ENCODE results near the gene KCNJ6. TPM values are rescaled to one million over a fixed set of nuclear protein-coding genes. Genes with fewer than 3 reads are reported as not detected.
"Not testable (repeated sequence)": the region's sequence is repeated elsewhere in the genome, so short reads cannot be mapped to it uniquely, and the experiment has no call there.

KCNJ6 gene
- total RNA-seq, 1 donor from 2014 or later = 7.7 TPM

DNA sequence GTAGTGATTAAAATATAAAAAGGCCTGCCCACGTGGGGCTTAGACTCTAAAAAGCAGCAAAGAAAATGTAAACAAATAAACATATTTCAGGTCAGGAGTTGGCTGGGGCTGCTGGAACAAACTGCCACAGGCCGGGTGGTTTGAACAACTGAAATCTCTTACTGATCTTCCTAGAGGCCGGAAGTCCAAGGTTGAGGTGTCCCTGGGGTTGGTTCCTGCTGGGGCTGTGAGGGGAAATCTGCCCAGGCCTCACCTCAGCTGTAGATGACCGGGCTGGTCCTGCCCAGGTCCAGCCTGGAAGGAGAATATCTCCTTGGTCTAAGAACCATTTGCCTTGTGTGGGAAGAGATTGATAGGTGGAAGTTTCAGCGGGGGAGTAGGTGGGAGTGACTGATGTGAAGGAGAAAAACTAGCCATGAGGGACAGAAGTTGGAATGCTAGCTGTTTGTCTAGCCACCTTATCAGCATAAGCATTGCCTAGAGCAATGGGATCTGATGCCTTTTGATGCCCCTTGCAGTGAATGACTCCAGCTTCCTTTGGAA is 328.6 kb downstream of the KCNJ6 start:
- FAIRE-seq (no peak), DNase-seq (ENCODE audit: low spot score in 2 of 2) (no peak)

DNA sequence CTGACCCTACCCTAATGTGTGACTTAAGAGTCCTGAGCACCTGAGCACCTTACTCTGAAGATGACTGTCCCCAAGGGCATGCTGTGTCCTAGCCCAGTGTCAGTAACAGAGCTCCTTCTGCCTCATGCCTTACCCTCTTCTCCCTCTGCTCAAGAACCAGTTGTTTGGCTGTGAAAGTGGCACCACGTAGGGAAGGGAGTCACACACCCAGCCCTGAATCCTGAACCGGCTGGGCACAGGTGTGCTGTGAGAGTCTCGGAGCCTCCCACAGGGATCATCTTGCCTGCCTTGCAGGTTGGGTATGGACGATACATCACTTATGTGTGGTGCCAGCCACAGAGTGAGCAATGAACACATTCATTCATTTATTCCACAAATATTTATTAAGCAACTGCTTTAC is 329.1 kb downstream of the KCNJ6 start:
- DNase-seq (ENCODE audit: low spot score in 2 of 2) (no peak), FAIRE-seq (no peak)

DNA sequence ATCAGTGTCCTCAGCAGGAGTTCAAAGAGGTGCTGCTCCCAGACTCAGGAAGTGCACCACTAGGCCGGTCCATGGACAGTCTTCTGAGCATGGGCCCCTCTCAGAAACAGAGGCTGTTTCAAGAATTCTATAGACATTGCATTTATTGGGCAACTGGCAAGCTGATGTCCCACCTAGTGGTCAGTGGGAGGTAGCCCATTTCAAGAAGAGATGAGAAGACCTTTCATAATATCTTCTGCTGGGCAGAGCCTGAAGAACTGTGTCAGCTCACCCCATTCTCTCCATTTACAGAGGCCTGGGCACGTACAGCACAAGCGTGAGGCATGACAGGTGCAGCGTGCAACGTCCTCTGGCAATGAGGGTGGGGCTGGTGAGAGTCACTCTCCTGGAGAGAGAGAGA is 333.7 kb downstream of the KCNJ6 start:
- DNase-seq (ENCODE audit: low spot score in 2 of 2) = peak in 1 of 2 donors; percentile 30

DNA sequence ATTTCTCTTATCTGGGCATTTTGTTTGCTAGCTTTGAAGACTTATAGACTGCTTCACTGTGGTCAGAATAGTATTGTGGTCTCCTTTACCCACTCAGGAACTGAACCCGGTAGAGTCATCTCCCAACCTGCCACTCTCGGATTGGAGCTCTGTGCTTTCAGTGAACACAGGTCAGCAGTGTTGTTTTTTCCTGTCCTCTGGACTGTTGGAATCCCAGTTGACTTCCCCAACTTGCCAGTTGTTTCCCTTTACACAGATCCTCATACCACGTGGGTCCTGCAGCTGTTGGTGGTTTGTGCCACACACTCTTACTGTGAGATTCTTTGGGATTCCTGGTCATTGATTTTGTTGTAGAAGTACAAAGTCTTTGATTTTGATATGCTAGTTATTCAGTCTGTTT is 335.6 kb downstream of the KCNJ6 start:
- FAIRE-seq (no peak), DNase-seq (ENCODE audit: low spot score in 2 of 2) (no peak)

More for the DNA sequence above, 333.7 kb downstream of the KCNJ6 start:
- no peak for FAIRE-seq

DNA sequence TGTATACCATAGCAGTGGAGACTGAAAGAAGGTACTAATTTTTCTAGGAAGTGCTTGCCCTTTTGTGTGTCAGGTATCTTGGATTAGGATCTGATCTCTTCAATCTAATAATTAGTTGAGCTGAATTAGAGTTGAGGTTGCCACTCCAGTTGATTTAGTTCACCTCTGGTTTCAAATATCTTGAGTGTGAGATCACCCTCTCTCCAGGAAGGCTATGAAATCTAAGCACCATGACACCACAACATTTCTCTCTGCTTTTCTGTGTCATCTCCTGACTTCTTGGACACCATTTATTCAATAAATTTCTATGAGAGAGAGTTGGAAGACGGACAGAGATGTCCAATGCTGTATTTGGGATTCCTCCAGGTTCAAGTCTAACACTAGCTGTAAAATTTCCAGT is 336.9 kb downstream of the KCNJ6 start:
- DNase-seq (ENCODE audit: low spot score in 2 of 2) (no peak), FAIRE-seq (no peak)

DNA sequence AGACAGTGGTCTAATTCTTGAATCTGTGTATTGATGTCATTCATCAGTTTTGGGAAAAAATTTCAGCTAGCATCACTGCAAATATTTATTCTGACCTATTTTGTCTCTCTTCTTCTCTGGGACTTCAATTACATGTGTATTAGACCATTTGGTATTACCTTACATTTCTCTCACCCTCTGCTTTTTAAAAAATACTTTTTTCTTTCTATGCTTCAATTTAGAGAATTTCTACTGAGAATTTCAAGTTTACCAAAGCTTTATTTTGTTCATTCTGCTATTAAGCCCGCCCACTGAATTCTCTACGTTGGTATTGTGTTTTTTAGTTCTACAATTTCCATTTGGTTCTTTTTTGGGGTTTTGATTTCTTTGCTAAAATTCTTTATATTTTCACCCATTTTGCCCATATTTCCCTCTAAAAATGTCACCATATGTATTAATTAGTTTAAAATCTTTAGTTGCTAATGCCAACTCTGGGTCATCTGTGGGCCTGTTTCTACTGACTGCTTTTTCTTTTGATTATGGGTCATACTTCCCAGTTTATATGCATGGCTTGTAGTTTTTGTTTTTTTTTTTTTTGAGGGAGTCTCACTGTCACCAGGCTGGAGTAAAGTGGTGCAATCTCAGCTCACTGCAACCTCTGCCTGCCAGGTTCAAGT is 337.7 kb downstream of the KCNJ6 start:
- no peak for DNase-seq (ENCODE audit: low spot score in 2 of 2)
- no peak for FAIRE-seq

DNA sequence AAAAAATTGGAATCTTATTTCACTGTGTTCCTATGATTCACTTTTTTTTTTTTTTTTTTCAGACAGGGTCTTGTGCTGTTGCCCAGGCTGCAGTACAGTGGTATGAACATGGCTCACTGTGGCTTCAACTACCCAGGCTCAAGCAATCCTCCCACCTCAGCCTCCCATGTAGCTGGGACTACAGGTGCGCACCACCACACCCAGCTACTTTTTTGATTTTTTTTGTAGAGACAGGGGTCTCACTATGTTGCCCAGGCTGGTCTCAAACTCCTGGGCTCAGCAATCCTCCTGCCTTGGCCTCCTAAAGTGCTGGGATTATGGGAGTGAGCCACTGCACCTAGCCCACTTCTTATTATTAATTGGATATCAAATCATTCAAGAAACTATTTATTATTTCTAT is 339.3 kb downstream of the KCNJ6 start:
- not testable (repeated sequence) for DNase-seq (ENCODE audit: low spot score in 2 of 2); FAIRE-seq

DNA sequence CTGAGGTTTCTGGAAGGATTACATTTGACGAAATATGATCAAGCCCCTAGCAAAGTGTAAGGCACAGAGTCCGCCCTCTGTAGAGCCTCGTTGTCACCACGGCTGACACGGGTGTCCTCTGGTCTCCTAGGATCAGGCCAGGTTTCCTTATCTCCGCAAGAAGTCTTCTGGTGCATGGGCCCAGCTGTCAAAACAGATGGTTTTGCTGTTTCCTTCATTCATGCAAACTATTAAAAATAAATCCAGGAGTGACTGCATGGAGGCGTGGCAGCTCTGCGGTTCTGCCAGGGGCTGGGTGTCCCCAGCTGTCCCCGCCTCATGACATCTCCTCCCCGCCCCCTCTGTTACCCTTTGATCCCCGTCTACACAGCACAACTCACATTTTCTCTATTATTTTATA is 340.7 kb downstream of the KCNJ6 start:
- no peak for FAIRE-seq
- no peak for DNase-seq (ENCODE audit: low spot score in 2 of 2)

DNA sequence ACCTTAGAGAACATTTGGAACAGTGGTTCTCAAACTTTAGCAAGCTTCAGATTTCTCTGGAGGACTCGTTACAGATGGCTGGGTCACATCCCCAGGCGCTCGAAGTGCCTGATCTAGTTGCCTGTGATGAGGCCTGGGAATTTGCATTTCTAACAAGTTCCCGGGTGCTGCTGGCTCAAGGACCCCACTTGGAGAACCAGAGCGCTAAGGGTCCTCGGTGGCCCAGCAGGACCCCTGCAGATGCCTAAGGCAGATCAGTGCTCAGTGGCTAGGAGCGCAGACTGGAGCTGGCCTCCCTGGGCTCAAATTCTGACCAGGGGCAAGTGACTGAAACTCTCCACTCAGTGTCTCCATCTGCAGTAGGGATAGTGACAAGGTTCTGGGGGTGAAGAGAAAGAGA is 341.5 kb downstream of the KCNJ6 start:
- FAIRE-seq (no peak), DNase-seq (ENCODE audit: low spot score in 2 of 2) (no peak)

DNA sequence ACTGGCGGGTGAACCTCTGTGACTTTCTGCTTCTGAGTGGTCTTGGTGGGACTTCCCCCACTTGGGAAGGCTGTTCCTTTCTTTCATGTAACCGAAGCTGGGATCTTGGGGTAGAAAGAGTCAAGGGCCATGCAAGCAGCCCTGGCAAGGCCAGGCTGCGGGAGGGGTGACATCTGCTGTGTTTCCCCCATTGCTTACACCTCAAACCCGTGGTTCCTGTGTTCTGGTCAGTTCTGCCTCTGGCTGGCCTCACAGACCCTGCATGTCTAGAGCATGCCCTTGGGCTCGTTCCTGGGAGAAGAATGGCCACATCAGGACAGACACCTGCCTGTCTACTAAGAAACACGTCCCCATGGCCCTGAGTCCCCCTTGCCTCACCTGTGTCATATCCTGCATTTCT is 341.9 kb downstream of the KCNJ6 start:
- no peak for DNase-seq (ENCODE audit: low spot score in 2 of 2)

DNA sequence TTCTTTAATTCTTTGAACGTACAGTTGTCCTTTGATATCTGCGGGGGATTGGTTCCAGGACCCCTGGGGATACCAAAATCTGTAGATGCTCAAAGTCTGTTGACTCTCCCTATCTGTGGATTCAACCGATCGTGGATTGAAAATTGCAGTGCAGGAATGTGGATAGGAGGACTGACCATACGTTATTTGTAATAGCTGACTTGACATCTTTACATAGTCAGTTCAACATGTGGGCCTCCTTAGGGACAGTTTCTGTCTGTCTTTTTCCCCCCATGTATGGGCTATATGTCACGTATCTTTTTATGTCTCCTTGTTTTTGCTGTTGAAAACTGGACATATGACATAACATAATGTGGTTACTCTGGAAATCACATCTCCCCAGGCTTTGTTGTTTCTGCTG is 344.8 kb downstream of the KCNJ6 start:
- FAIRE-seq = no peak

More for the DNA sequence above, 341.9 kb downstream of the KCNJ6 start:
- no peak for FAIRE-seq

DNA sequence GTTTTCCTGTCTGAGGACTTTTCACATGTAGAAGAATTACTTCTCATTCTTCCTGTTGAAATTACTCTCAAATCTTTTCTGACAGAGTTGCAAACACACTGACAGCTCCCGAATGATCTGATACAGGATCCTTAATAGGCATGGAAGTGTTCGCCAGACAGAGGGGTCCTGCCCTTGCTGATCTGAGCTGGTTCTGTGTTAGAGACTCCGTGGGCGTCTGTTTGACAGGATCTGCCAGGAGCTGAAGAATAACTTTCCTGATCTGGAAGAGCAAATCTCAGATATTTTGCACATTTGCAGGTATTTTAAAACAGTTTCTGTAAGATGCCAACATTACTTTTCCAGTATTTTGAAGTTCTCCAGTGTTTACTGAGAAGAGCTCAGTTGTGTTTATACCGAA is 347.3 kb downstream of the KCNJ6 start:
- DNase-seq (ENCODE audit: low spot score in 2 of 2) = no peak
- no peak for FAIRE-seq

More for the DNA sequence above, 344.8 kb downstream of the KCNJ6 start:
- no peak for DNase-seq (ENCODE audit: low spot score in 2 of 2)

DNA sequence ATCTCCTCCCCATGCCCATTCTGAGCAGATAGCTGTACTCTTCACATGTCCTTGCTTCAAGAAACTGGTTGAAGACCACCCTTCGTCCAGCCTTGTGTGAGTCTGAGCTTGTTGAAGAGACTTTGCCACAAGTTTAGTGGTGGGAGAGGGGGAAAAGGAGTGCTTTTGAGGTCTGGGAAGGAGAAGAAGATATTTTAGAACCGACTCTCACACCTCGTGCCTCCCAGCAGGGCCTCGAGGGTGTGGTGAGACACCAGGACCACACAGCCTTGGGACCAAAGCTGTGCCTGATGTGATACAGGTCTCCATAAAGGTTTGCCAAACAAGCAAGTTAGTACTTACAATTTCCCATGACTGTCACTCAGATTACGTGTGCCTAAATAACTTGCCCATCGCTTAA is 347.8 kb downstream of the KCNJ6 start:
- FAIRE-seq = no peak
- no peak for DNase-seq (ENCODE audit: low spot score in 2 of 2)

DNA sequence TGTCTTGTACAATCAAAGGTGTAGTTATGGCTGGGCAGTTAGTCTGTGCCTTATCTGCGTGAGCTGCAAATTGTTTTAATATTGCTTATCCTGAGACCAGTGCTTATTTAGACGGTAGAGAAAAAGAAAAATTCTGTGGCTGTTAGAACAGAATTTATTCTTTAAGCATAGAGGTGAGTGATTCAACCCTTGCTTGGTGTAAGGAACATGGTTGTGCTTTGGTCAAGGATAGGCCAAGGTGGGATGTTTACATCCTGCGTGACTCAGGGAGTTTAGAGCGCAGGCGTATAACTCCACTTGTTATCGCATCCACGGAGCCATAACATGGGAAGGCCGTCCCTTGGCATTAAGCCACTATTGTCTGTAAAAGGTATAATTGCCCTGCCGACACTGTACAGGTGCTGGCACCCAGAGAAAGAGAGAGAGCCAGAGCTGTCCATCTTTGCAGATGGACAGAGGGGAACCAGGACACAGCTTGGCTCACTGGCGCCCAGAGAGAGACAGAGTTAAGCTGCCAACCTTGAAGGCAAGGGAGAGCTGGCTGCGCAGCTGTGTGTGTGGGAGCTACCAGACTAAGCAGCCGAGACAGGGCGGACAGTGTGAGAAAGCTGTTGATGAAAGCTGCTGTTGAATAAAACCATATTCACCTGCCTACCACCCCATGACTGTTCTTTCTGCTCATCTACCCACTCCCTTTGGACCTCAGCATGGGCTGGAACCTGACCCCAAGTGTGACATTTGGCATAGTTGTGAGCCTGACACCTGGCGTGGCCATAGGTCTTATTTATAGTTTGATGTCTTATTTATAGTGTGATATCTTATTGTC is 349.3 kb downstream of the KCNJ6 start:
- FAIRE-seq (no peak), DNase-seq (ENCODE audit: low spot score in 2 of 2) (no peak)

DNA sequence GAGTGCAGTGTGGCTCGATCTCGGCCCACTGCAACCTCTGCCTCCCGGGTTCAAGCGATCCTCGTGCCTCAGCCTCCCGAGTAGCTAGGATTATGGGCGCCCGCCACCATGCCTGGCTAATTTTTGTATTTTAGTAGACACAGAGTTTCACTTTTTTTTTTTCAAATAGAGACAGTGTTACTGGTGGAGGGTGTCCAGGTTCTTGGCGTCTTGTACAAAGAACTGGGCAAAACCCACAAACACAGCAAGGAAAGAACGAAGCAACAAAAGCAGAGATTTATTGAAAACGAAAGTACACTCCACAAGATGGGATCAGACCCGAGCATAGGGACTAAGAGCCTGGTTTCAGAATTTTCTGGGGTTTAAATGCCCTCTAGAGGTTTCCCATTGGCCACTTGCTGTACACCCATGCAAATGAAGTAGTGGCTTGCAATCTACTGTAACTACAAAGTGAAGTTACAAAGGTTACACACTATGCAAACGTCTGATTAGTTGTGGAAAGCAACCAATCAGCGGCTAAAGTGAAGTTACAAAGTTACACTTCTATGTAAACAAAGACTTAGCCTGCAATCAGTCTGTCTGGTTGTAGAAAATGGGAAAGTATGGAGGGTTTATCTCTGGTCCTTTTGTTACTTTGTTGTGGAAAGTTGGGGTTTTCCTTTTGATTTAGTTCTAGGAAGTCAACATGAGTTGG is 350.6 kb downstream of the KCNJ6 start:
- DNase-seq (ENCODE audit: low spot score in 2 of 2) (no peak), FAIRE-seq (no peak)

DNA sequence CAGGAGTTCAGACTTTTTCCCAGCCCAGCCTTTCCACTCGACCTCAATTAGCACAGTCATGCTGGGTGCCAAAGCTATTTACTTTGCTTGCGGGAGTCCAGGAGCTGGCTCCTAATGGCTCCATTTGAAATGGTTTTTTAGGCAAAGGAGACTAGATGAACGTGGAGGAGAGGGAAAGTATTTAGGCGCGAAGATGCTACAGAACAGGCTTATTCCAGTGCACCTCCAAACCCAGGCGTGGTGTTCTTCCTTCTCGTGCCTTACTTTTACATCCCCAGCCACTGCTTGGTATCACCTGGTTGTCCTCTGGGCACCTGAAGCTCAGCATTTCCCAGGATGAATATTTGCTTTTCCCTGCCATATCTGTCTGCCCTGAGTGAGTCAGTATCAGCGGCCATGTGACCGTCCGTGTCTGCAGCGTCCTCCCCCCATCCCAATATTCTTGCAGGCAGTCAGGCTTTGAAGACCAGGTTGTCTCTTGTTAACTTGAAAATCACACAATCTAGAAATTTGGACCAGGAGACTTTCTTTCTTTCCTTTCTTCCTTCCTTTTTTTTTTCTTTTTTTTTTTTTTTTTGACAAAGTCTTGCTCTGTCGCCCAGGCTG is 351.2 kb downstream of the KCNJ6 start:
- no peak for FAIRE-seq
- DNase-seq (ENCODE audit: low spot score in 2 of 2) = no peak

DNA sequence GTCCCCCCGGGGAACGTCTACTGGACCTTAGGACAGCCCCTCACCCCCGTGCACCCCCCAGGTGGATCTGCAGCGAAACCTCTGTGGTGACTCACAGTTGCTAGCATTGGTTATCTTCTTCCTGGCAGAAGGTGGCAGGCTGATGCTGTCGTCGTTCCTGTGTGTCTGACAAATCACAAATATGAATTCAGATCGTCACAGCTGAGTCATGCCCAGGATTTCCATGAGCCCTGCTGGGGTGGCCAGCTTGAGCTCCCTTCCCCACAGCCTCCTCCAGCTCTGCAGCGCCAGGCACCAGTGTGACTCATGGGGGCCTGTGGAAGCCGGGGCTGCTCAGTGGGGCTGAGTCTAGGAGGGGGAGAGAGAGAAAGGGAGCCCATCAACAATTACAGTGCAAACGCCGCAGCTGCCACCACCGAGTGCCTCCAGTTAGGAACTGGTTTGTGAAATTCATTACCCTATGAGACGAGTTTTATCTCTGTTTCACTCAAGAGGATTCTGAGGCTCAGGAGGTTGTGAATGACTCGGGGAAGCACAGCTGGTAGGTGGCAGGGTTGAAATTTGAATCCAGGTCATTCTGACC is 351.8 kb downstream of the KCNJ6 start:
- peak; percentile 35 to 67 for DNase-seq (ENCODE audit: low spot score in 2 of 2)
- no peak for FAIRE-seq

DNA sequence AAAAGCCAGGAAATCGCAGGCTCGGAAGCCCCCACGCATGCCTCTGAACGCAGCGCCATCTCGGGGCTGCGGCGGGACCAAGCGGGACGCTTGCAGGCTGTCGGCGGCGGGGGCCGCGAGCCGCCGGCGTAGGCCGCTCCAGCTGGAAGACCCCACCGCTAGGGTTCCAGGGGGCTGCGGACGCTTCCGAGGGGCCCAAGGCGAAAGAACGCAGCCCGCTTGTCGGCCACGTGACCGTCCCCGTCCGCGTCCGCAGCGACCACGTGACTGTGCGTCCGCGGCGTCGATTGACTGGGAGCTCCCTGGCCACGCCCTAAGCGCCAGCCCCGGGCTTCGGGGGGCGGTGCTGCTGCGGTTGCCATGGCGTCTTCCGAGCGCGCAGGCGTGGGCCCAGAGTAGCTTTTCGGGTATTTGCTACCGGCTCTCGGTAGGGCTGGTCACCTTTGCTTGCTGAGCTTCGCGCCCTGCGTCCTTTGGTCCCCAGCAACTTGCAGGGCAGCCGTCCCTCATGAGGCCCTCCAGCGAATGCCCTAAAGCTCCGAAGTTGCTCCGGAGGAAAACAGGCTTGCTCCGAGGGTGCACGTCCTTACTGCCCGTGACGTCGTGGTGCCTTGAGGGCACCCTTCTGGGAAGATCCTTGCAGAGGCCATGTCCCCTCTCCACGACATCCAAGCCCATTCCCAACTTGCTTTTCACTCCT is 352.5 kb downstream of the KCNJ6 start:
- DNase-seq (ENCODE audit: low spot score in 2 of 2) (peak; percentile 91 to 92), FAIRE-seq (no peak)

DNA sequence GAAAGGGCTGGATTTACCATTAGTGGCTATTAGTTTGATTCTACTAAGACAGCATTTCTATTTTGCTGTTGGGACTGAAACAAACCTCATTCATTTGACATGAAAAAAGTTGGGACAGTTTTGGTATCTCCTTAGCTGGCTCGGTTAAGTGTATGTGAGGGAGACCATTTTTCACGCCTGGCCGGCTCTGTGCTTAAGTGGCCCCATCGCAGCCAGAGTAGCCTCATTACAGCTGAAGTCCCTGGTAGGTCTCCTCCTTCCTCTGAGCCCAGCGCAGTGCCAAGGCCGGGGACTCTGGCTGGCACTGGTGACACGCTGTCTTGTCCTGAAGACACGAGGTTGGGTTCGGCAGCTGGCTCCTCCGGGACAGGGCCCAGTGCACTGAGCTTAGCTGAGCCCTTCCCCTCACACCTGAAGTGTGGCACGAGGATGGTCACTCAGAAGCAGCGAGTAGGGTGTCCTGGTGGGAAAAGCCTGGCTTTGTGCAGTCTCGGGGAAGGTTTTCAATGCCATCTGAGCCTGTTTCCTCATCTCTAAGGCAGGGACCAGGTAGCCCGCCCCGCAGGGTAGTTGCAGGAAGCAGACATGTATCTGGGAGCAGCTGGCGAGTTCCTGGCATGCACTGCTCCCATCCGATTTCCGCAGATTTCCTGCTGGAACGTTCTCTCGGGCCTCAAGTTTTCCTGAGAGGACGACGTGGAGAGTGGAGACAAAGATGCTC is 353.2 kb downstream of the KCNJ6 start:
- DNase-seq (ENCODE audit: low spot score in 2 of 2) (no peak), FAIRE-seq (no peak)
